Thyroid gland (tissue), 4 donors: ENCODE results near the gene P2RX1. TPM values are rescaled to one million over a fixed set of nuclear protein-coding genes. Genes with fewer than 3 reads are reported as not detected.

Source experiments
- DNase-seq, 2 donors: peaks; one replicate each; pipeline ENCODE4 v3.0.0-alpha.2; 2019
- H3K27ac ChIP-seq, 3 donors: fragments of 200-600 bp; sonication (generic); 1 replicate in 2 of 3; 2 replicates in 1 of 3; pipeline ENCODE4 v1.5.1; 2016 to 2019; ENCODE audit warnings: mild to moderate bottlenecking in 1 of 3, moderate library complexity in 1 of 3
- H3K27me3 ChIP-seq: fragments of 200-600 bp; sonication (generic); one replicate; pipeline ENCODE4 v1.5.1; 2019
- H3K36me3 ChIP-seq, 2 donors: fragments of 200-600 bp; sonication (generic); one replicate each; pipeline ENCODE4 v1.5.1; 2016 to 2019
- H3K4me1 ChIP-seq, 2 donors: fragments of 200-600 bp; sonication (generic); one replicate each; pipeline ENCODE4 v1.5.1; 2017 to 2019
- H3K4me3 ChIP-seq, 3 donors: fragments of 200-600 bp; sonication (generic); replicated peaks in 1 of 3; 1 replicate in 2 of 3; 2 replicates in 1 of 3; pipeline ENCODE4 v1.5.1; 2016; ENCODE audit warnings: mild to moderate bottlenecking in 1 of 3
- H3K9me3 ChIP-seq: fragments of 200-600 bp; sonication (generic); one replicate; pipeline ENCODE4 v1.5.1; 2017
- POLR2A ChIP-seq, 2 donors: fragments of 450-650 bp; IDR thresholded peaks; one replicate each; pipeline ENCODE4 v1.6.1; 2017; ENCODE audit warnings: antibody characterized with exemption in 2 of 2, mild to moderate bottlenecking in 2 of 2, moderate library complexity in 1 of 2
- whole genome bisulfite sequencing, 2 donors: methylation state at CpG; one replicate each; pipeline ENCODE4 v1.1.5; 2017; 5-methylcytosine and 5-hydroxymethylcytosine counted together
- intact Hi-C: fragments of 100-400 bp; cut with DNase I; formaldehyde crosslinking; loops from one replicate; pipeline ENCODE4 v1.15.1; 2023
- total RNA-seq, 4 donors: library from RNA; depleted of rRNA; stranded (reverse); fragments of >200 nt; gene quantifications; one replicate each; pipeline ENCODE4 v1.2.3, GENCODE V29; 2016
- TF ChIP-seq, protein P1 (sequence below), 6 experiments: fragments of 200-600 bp in 3 of 6; fragments of 450-650 bp in 3 of 6; sonication (generic) in 3 of 6; IDR thresholded peaks; one replicate each; pipeline ENCODE4 v1.5.1; 2016 to 2019; ENCODE audit warnings: antibody characterized with exemption in 6 of 6, mild to moderate bottlenecking in 2 of 6, inconsistent platforms in 1 of 6, moderate library complexity in 1 of 6

The P2RX1 gene
- total RNA-seq, 4 donors from 2014 or later: 0.11 to 0.54 (median 0.21) TPM; not detected in 1

DNA sequence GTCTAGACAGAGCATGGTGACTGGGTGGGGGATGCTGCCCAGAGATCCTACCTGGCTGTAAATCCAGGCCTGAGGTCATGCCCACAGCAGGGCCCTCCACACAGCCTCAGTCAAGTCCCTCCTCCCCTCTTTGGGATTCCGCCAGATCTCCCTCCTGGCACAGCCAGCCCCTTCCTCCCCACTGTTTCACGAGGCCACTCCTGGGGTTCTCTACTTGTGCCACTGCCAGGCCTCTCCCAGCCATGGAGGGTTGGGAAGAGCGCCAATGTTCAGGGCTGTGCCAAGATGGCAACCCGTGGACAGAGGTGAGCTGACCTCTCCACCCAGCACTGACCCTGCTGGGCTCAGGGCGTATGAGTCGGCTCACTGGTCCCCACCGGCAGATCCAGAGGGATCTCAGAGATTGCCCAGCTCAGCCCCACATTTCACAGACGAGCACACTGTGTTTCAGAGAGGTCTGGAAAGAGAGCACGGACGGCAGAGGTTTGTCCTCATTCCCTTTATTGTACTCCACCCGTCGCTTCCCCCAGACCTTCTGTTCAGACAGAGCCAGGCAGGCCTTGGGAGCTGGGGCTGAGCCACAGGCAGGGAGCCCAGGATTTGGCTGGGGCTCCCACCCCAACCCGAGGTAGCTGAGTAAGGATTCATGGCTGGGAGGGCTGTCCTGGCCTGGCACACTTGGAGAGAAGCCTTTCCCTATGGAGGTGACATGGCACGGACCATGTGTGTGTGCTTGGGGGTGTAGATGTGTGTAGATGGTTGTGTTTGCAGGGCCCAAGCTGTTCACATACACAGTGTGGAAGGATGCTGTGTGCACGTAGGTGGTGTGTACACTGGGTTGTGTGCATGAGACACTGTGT is 19.9 kb downstream of the P2RX1 start:
- H3K4me3 ChIP-seq: no peak overlapping the region
- peaks cover 37 to 41% of the 10 kb centered on the region in 2 donors for H3K4me1 ChIP-seq
- H3K27me3 ChIP-seq: no peaks in the 10 kb centered on the region
- peak; percentile 86 to 93 for DNase-seq
- intact Hi-C loops: no loop called here
- H3K27ac ChIP-seq: peak overlapping the region; percentile 83 to 93 (median 89)
- no peaks in the 10 kb centered on the region for H3K36me3 ChIP-seq
- 41 to 47% methylated on average over 13 to 14 of the region's 15 CpGs for WGBS, 2 donors
- H3K9me3 ChIP-seq: no peaks in the 10 kb centered on the region
- TF ChIP-seq POLR2A (IDR thresholded peaks at IDR 0.05): no peak
- TF ChIP-seq, protein P1, sequence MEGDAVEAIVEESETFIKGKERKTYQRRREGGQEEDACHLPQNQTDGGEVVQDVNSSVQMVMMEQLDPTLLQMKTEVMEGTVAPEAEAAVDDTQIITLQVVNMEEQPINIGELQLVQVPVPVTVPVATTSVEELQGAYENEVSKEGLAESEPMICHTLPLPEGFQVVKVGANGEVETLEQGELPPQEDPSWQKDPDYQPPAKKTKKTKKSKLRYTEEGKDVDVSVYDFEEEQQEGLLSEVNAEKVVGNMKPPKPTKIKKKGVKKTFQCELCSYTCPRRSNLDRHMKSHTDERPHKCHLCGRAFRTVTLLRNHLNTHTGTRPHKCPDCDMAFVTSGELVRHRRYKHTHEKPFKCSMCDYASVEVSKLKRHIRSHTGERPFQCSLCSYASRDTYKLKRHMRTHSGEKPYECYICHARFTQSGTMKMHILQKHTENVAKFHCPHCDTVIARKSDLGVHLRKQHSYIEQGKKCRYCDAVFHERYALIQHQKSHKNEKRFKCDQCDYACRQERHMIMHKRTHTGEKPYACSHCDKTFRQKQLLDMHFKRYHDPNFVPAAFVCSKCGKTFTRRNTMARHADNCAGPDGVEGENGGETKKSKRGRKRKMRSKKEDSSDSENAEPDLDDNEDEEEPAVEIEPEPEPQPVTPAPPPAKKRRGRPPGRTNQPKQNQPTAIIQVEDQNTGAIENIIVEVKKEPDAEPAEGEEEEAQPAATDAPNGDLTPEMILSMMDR (IDR thresholded peaks at IDR 0.05): no peak

DNA sequence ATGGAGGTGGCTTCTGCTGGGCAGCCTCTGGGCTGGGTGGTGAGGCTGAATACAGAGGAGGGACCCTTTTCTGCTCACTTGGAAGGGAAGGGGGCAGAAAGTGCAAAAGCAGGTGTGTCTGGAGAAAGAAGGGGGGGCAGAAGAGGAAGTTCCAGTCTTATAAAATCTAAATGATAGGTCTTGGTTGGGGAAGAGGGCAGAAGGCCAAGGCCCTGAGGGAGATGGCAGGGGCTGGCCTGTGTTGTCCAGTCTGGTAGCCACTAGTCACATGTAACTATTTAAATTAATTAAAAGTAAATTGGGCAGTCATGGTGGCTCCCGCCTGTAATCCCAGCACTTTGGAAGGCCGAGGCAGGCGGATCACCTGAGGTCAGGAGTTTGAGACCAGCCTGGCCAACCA is 20.9 kb downstream of the P2RX1 start:
- H3K9me3 ChIP-seq: no peaks in the 10 kb centered on the region
- intact Hi-C loops: no loop called here
- peaks cover 44 to 51% of the 10 kb centered on the region in 2 donors for H3K4me1 ChIP-seq
- H3K27ac ChIP-seq: peak overlapping the region; percentile 83 to 93 (median 89)
- TF ChIP-seq POLR2A (IDR thresholded peaks at IDR 0.05): no peak
- TF ChIP-seq, protein P1 (IDR thresholded peaks at IDR 0.05): no peak
- no peaks in the 10 kb centered on the region for H3K27me3 ChIP-seq
- 98% methylated on average over 3 of the region's 3 CpGs for WGBS, 2 donors
- no peaks in the 10 kb centered on the region for H3K36me3 ChIP-seq
- no peak for DNase-seq
- H3K4me3 ChIP-seq: no peak overlapping the region

DNA sequence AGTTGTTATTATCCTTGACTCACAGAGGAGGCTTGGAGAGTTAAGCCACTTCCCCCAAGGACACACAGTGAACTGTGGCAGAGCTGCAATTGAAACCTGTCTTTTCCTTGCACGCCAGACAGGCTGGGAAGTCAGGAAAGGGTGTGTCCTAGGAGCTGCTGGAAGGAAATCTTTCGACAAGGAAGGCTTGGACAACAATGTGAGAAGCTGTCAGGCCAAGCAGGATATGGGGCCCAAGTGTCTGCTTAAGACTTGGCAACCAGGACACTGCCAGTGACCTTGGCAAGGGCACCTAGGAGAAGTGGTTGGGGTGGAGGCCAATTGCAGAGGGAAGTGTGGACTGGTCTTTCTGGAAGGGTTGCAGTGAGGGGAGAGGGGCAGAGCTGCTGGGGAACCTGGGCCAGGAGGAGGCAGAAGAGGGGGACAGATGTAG is 21.3 kb downstream of the P2RX1 start:
- intact Hi-C loops: no loop called here
- H3K4me1 ChIP-seq: peaks cover 49 to 55% of the 10 kb centered on the region in 2 donors
- H3K4me3 ChIP-seq: no peak overlapping the region
- no peaks in the 10 kb centered on the region for H3K27me3 ChIP-seq
- no peaks in the 10 kb centered on the region for H3K9me3 ChIP-seq
- TF ChIP-seq, protein P1 (IDR thresholded peaks at IDR 0.05): peak in 1 of 6 experiments; percentile 4
- TF ChIP-seq POLR2A (IDR thresholded peaks at IDR 0.05): peak in 1 of 2 donors; percentile 42
- peak overlapping the region; percentile 83 to 93 (median 89) for H3K27ac ChIP-seq
- H3K36me3 ChIP-seq: no peaks in the 10 kb centered on the region
- DNase-seq: peak; percentile 87 to 89
- 16 to 23% methylated on average over 2 of the region's 2 CpGs for WGBS, 2 donors

DNA sequence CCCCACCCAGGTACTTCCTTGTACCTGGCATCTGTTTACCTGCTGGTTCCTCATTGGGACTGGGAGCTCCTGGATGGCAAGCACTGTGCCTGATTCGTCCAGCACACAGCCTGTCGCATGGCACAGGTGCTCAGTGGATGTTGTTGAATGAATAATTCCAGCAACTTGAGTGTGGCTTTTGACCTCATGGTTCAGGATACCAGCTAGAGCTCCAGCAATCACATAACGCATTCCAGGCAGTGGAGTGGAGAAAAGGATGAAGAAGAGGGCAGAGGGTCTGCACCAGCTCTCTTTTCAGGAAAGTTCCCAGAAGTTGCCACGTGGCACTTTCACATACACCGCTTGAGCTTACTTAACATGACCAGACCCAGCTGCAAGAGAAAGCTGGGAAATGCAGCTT is 22.1 kb downstream of the P2RX1 start:
- intact Hi-C loops: no loop called here
- Histone ChIP-seq H3K36me3 (no peaks in the 10 kb centered on the region), H3K27me3 (no peaks in the 10 kb centered on the region), H3K4me3 (no peak overlapping the region), H3K4me1 (peaks cover 54 to 62% of the 10 kb centered on the region in 2 donors), H3K9me3 (no peaks in the 10 kb centered on the region), H3K27ac (peak overlapping the region; percentile 83 to 93 (median 89))
- no peak for DNase-seq
- TF ChIP-seq, protein P1 (IDR thresholded peaks at IDR 0.05): no peak
- no peak for TF ChIP-seq POLR2A (IDR thresholded peaks at IDR 0.05)
- 76 to 90% methylated on average over 5 of the region's 5 CpGs for WGBS, 2 donors

DNA sequence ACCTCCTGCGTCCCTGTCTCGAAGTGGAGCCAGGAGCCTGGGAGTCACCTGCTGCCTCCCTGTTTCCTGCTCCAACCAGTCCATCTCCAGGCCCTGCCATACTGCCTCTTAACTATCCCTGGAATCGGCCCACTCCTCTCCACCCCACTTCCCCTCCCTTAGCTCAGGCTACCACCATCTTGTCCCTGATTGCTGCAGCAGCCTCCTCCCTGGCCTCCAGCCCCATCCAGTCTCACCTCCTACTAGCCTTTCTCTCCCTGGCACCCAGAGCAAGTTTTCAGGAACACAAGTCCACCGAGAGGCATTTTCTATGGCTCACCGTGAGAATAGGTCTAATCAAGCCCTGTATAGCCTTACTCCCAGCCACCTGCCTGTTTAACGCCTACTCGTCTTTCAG is 22.5 kb downstream of the P2RX1 start:
- Histone ChIP-seq H3K9me3 (no peaks in the 10 kb centered on the region), H3K36me3 (no peaks in the 10 kb centered on the region), H3K27me3 (no peaks in the 10 kb centered on the region), H3K4me1 (peaks cover 54 to 67% of the 10 kb centered on the region in 2 donors), H3K4me3 (peak overlapping the region in 1 of 3 donors; percentile 68), H3K27ac (peak overlapping the region; percentile 83 to 93 (median 89))
- TF ChIP-seq POLR2A (IDR thresholded peaks at IDR 0.05): no peak
- TF ChIP-seq, protein P1 (IDR thresholded peaks at IDR 0.05): no peak
- no peak for DNase-seq
- intact Hi-C loops: no loop called here
- WGBS, 2 donors: 72 to 77% methylated on average over 7 of the region's 7 CpGs
